Parathyroid adenoma (tissue), 2 donors: ENCODE data around the gene C2CD2.
"Not testable (repeated sequence)": the region's sequence is repeated elsewhere in the genome, so short reads cannot be mapped to it uniquely, and the experiment has no call there.

Experiments
- H2AFZ ChIP-seq: fragments of 300-600 bp; sonication (generic); one replicate; pipeline ENCODE4 v1.7.0; 2017; ENCODE audit warnings: antibody characterized with exemption, mild to moderate bottlenecking
- H3K27ac ChIP-seq: fragments of 300-600 bp; sonication (generic); one replicate; pipeline ENCODE4 v1.7.0; 2017
- H3K27me3 ChIP-seq: fragments of 300-600 bp; sonication (generic); one replicate; pipeline ENCODE4 v1.7.0; 2017; ENCODE audit warnings: low read length; ENCODE audit not compliant: control insufficient read depth, insufficient read depth
- H3K36me3 ChIP-seq: fragments of 300-600 bp; sonication (generic); one replicate; pipeline ENCODE4 v1.7.0; 2017; ENCODE audit warnings: low read length; ENCODE audit not compliant: control insufficient read depth, insufficient read depth
- H3K4me1 ChIP-seq: fragments of 300-600 bp; sonication (generic); one replicate; pipeline ENCODE4 v1.7.0; 2017; ENCODE audit warnings: control low read depth
- H3K4me2 ChIP-seq: fragments of 300-600 bp; sonication (generic); one replicate; pipeline ENCODE4 v1.7.0; 2017; ENCODE audit warnings: low read length
- H3K4me3 ChIP-seq: fragments of 300-600 bp; sonication (generic); one replicate; pipeline ENCODE4 v1.7.0; 2017; ENCODE audit warnings: low read depth, low read length
- H3K79me2 ChIP-seq: fragments of 300-600 bp; sonication (generic); one replicate; pipeline ENCODE4 v1.7.0; 2017; ENCODE audit warnings: control low read depth
- H3K9ac ChIP-seq: fragments of 300-600 bp; sonication (generic); one replicate; pipeline ENCODE4 v1.7.0; 2017; ENCODE audit warnings: mild to moderate bottlenecking
- H3K9me3 ChIP-seq: fragments of 300-600 bp; sonication (generic); one replicate; pipeline ENCODE4 v1.7.0; 2017; ENCODE audit warnings: low read length; ENCODE audit not compliant: control insufficient read depth
- CTCF ChIP-seq: fragments of 300-600 bp; sonication (generic); IDR thresholded peaks from one replicate; pipeline ENCODE4 v1.7.0; 2017; ENCODE audit warnings: antibody characterized with exemption, mild to moderate bottlenecking
- donor health status: primary hyperparathyroidism.

The C2CD2 gene

GRCh38 chr21:41962425-41962966, 8.7 kb upstream of the C2CD2 start:
- no peak overlapping the region for H3K4me2 ChIP-seq
- no peak overlapping the region for H3K27ac ChIP-seq
- no peak overlapping the region for H3K4me3 ChIP-seq
- H3K9ac ChIP-seq: no peak overlapping the region
- H3K4me1 ChIP-seq: peaks cover 1% of the 10 kb centered on the region
- TF ChIP-seq CTCF: no peak
- H3K9me3 ChIP-seq: no peaks in the 10 kb centered on the region
- H3K79me2 ChIP-seq: no peaks in the 10 kb centered on the region
- no peaks in the 10 kb centered on the region for H3K36me3 ChIP-seq
- no peaks in the 10 kb centered on the region for H3K27me3 ChIP-seq
- H2AFZ ChIP-seq: no peak overlapping the region

- H3K4me3 ChIP-seq: no peak overlapping the region
- no peaks in the 10 kb centered on the region for H3K27me3 ChIP-seq
- H3K27ac ChIP-seq: no peak overlapping the region
- no peak for TF ChIP-seq CTCF
- H2AFZ ChIP-seq: no peak overlapping the region
- peaks cover 8% of the 10 kb centered on the region for H3K4me1 ChIP-seq
- no peak overlapping the region for H3K9ac ChIP-seq
- H3K36me3 ChIP-seq: no peaks in the 10 kb centered on the region
- H3K9me3 ChIP-seq: no peaks in the 10 kb centered on the region
- no peak overlapping the region for H3K4me2 ChIP-seq
- no peaks in the 10 kb centered on the region for H3K79me2 ChIP-seq
These were observed 7.9 kb upstream of the C2CD2 start for GRCh38 chr21:41961753-41962152.

- no peak for TF ChIP-seq CTCF
- Histone ChIP-seq H3K36me3 (no peaks in the 10 kb centered on the region), H2AFZ (no peak overlapping the region), H3K9ac (no peak overlapping the region), H3K4me3 (no peak overlapping the region), H3K79me2 (no peaks in the 10 kb centered on the region), H3K4me1 (peaks cover 8% of the 10 kb centered on the region), H3K9me3 (no peaks in the 10 kb centered on the region), H3K27ac (no peak overlapping the region), H3K4me2 (no peak overlapping the region), H3K27me3 (no peaks in the 10 kb centered on the region)
These were observed 7.5 kb upstream of the C2CD2 start for GRCh38 chr21:41961282-41961701.

GRCh38 chr21:41960386-41960785, 6.6 kb upstream of the C2CD2 start:
- H3K9me3 ChIP-seq: no peaks in the 10 kb centered on the region
- no peaks in the 10 kb centered on the region for H3K27me3 ChIP-seq
- H3K79me2 ChIP-seq: no peaks in the 10 kb centered on the region
- H2AFZ ChIP-seq: no peak overlapping the region
- peaks cover 8% of the 10 kb centered on the region for H3K4me1 ChIP-seq
- no peak overlapping the region for H3K9ac ChIP-seq
- H3K4me3 ChIP-seq: no peak overlapping the region
- no peaks in the 10 kb centered on the region for H3K36me3 ChIP-seq
- H3K27ac ChIP-seq: no peak overlapping the region
- no peak for TF ChIP-seq CTCF
- H3K4me2 ChIP-seq: no peak overlapping the region

GRCh38 chr21:41959697-41960096, 5.9 kb upstream of the C2CD2 start:
- H3K9me3 ChIP-seq, H3K4me1 ChIP-seq, H3K79me2 ChIP-seq, H3K4me3 ChIP-seq, H3K27ac ChIP-seq, H3K36me3 ChIP-seq, H2AFZ ChIP-seq, H3K9ac ChIP-seq, H3K27me3 ChIP-seq, H3K4me2 ChIP-seq: not testable (repeated sequence)
